HEK293T (cell line): ENCODE measurements around the gene KNSTRN.

Experiments used
- ARNT ChIP-seq: fragments of 450-650 bp; IDR thresholded peaks from 2 replicates; pipeline ENCODE4 v1.6.1; 2017; ENCODE audit warnings: mild to moderate bottlenecking
- ELF4 ChIP-seq: fragments of 450-650 bp; IDR thresholded peaks from 2 replicates; pipeline ENCODE4 v1.6.1; 2017; ENCODE audit warnings: antibody characterized with exemption
- TARDBP ChIP-seq: fragments of 450-650 bp; IDR thresholded peaks from 2 replicates; pipeline ENCODE4 v1.6.1; 2016

GRCh38 chr15:40339621-40339945 is 42.9 kb upstream of the KNSTRN start:
- TF ChIP-seq TARDBP (no peak), ARNT (no peak), ELF4 (no peak)
